Endothelial cell (in vitro differentiated cells): ENCODE data around the gene KCNH4. TPM values are rescaled to one million over a fixed set of nuclear protein-coding genes. Genes with fewer than 3 reads are reported as not detected.

Experiments
- DNase-seq: peaks from one replicate; pipeline ENCODE4 v3.0.0; 2021; ENCODE audit warnings: low spot score
- H3K27ac Mint-ChIP-seq: one replicate; pipeline ENCODE4 v1.8.0; 2021; ENCODE audit warnings: mixed read lengths, inconsistent platforms; ENCODE audit not compliant: unreplicated experiment
- H3K27me3 Mint-ChIP-seq: one replicate; pipeline ENCODE4 v1.8.0; 2021; ENCODE audit warnings: mild to moderate bottlenecking, moderate library complexity, mixed read lengths, inconsistent platforms; ENCODE audit not compliant: unreplicated experiment
- H3K36me3 Mint-ChIP-seq: one replicate; pipeline ENCODE4 v1.8.0; 2021; ENCODE audit warnings: mild to moderate bottlenecking, low read depth, mixed read lengths, inconsistent platforms; ENCODE audit not compliant: unreplicated experiment
- H3K4me1 Mint-ChIP-seq: one replicate; pipeline ENCODE4 v1.8.0; 2021; ENCODE audit warnings: mild to moderate bottlenecking, mixed read lengths, inconsistent platforms; ENCODE audit not compliant: unreplicated experiment
- H3K4me3 Mint-ChIP-seq: one replicate; pipeline ENCODE4 v1.8.0; 2021; ENCODE audit warnings: mild to moderate bottlenecking, mixed read lengths, inconsistent platforms; ENCODE audit not compliant: unreplicated experiment
- H3K9me3 Mint-ChIP-seq: one replicate; pipeline ENCODE4 v1.8.0; 2021; ENCODE audit warnings: mixed read lengths, inconsistent platforms; ENCODE audit not compliant: unreplicated experiment
- total RNA-seq: library from RNA; stranded (reverse); fragmentation: NEBNext Ultra II Directional; extraction: Animal tissue kit (Norgen Biotek cat#: 25700); gene quantifications from one replicate; pipeline ENCODE4 v1.2.1, GENCODE V29; 2021; ENCODE audit not compliant: unreplicated experiment
- TF ChIP-seq, protein P1 (sequence below): fragments of 200-600 bp; sonication (generic); IDR thresholded peaks from one replicate; pipeline ENCODE4 v1.5.0; 2021; ENCODE audit warnings: antibody characterized with exemption; ENCODE audit not compliant: unreplicated experiment

The KCNH4 gene
- total RNA-seq, 1 donor from 2014 or later, result 0.08 TPM

DNA sequence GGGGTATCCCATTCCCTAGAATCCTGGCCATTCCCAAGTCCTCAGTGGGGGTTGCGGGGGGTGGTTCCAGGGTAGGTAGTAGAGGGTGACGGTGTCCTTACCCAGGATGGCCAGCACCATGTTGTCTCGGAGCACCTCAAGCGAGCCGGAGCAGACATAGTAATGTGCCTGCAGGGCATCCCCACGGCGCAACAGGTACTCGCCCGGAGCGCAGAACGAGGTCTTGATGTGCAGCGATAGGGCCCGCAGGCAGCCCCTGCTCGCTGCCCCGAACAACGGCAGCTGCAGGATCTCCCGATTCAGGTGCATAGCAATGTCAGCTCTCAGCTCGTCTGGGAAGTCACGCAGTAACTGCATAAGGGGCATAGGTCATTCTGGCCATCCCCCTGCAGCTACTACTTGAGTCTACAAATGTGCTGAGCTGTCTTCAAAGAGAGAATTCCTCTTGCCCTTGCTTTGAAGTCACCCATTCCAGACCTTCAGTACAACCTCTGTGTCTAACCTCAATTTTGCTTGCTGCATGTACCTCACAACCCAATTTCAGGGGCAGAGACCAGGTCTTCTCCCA is 14.7 kb downstream of the KCNH4 start:
- no peak for DNase-seq
- peaks cover 14% of the 10 kb centered on the region for H3K27me3 Mint-ChIP-seq
- H3K4me1 Mint-ChIP-seq, result peaks cover 8% of the 10 kb centered on the region
- H3K36me3 Mint-ChIP-seq, result no peaks in the 10 kb centered on the region
- H3K27ac Mint-ChIP-seq, result no peak overlapping the region
- H3K4me3 Mint-ChIP-seq, result no peak overlapping the region
- TF ChIP-seq, protein P1, sequence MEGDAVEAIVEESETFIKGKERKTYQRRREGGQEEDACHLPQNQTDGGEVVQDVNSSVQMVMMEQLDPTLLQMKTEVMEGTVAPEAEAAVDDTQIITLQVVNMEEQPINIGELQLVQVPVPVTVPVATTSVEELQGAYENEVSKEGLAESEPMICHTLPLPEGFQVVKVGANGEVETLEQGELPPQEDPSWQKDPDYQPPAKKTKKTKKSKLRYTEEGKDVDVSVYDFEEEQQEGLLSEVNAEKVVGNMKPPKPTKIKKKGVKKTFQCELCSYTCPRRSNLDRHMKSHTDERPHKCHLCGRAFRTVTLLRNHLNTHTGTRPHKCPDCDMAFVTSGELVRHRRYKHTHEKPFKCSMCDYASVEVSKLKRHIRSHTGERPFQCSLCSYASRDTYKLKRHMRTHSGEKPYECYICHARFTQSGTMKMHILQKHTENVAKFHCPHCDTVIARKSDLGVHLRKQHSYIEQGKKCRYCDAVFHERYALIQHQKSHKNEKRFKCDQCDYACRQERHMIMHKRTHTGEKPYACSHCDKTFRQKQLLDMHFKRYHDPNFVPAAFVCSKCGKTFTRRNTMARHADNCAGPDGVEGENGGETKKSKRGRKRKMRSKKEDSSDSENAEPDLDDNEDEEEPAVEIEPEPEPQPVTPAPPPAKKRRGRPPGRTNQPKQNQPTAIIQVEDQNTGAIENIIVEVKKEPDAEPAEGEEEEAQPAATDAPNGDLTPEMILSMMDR, result no peak
- no peaks in the 10 kb centered on the region for H3K9me3 Mint-ChIP-seq

DNA sequence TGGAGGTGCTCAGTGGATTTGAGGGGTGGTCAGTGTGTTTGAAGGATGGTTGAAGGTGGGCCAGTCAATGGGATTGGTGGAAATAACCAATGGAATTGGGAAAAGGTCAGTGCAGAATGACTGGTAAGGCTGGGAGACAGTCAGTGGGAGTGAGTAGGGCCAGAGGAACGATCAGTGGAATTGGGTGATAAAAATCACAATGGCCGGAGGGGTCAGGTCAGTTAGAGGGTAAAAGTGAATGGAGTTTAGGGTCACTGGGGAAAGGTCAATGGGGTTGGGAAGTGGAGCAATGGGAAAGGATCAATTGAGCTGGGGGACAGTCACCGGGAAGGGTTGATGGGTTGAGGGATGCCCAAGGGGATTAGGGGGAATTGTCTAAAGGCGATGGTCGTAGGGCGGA is 15.2 kb downstream of the KCNH4 start:
- no peaks in the 10 kb centered on the region for H3K36me3 Mint-ChIP-seq
- H3K27me3 Mint-ChIP-seq, result peaks cover 13% of the 10 kb centered on the region
- H3K4me1 Mint-ChIP-seq, result peaks cover 9% of the 10 kb centered on the region
- H3K9me3 Mint-ChIP-seq, result no peaks in the 10 kb centered on the region
- DNase-seq, result no peak
- no peak overlapping the region for H3K4me3 Mint-ChIP-seq
- no peak overlapping the region for H3K27ac Mint-ChIP-seq
- TF ChIP-seq, protein P1, result no peak

DNA sequence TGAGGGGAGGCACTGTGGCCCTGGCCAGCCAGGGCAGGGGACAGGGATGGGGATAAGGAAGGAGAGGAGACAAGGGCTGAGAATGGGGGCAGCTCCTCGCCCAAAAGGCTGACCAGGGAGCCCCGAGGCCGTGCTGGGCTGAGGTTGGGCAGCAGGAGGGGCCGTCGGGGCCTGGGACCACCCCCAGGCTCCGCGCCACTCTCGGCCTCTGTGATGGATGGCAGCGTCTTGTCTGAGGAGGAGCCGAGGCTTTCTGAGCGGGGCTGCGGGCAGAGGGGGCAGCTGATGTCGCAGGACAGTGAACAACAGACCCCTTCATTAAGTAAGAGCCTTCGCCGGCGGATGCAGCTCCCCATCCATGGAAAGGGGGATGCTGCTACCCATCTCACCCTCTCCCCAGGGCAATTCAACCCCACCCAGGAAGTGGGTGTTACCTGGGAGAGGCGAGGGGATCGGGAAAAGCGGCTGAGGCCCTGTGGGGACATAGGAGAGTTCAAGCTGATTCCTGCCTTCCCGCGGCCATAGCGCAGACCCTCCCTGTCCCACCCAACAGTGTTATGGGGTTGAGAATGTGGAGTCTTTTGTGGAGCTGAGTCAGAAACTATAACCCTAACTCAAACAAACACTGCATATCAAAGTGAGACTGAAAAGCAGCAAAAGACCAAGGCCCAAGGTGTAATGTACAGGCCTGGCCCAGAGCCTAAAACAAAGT is 17.1 kb downstream of the KCNH4 start:
- DNase-seq, result no peak
- Mint-ChIP-seq H3K36me3 (no peaks in the 10 kb centered on the region), H3K27me3 (peaks cover 13% of the 10 kb centered on the region), H3K4me3 (no peak overlapping the region), H3K27ac (no peak overlapping the region), H3K9me3 (no peaks in the 10 kb centered on the region), H3K4me1 (peaks cover 9% of the 10 kb centered on the region)
- TF ChIP-seq, protein P1, result no peak

DNA sequence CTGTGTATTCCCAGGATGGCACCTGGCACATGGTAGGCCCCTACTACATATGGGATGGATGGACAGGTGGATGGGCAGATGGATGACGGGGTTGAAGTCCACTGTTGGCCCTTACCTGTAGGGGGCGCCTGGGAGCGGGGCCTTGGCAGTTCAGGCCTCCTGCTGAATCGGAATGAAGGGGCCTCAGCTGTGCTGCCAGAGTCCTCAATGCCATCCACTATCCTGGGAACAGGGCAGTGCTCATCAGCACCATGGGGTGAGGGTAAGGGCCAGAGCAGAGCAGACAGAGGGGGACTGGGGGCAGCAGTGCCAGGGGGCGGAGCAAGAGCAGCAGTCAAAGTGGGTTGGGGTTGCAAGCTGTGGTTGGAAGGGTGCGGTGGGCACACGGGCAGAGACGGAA is 17.8 kb downstream of the KCNH4 start:
- Mint-ChIP-seq H3K36me3 (no peaks in the 10 kb centered on the region), H3K27me3 (peaks cover 11% of the 10 kb centered on the region), H3K4me1 (peaks cover 9% of the 10 kb centered on the region), H3K9me3 (no peaks in the 10 kb centered on the region), H3K4me3 (no peak overlapping the region), H3K27ac (no peak overlapping the region)
- peak; percentile 67 for DNase-seq
- TF ChIP-seq, protein P1, result peak; percentile 67

DNA sequence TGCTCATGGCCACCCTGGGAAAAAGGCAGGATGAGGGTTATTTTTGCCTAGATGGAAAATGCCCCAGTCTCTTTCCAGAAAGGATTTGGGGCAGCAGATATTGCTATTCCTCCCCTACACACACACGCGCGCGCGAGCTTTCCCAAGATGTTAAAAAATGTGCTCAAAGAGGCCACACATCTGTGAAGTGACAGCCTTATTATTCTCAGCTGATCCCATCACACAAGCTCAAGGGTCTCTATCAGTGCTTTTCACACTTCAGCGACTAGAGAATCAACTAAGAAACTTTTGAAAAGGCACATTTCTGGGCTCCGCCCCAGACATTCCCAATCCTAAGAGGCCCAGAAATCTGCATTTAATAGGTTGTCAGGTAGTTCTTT is 20.4 kb downstream of the KCNH4 start:
- Mint-ChIP-seq H3K9me3 (no peaks in the 10 kb centered on the region), H3K27me3 (peaks cover 8% of the 10 kb centered on the region), H3K4me1 (peaks cover 14% of the 10 kb centered on the region), H3K36me3 (no peaks in the 10 kb centered on the region), H3K4me3 (no peak overlapping the region), H3K27ac (no peak overlapping the region)
- TF ChIP-seq, protein P1, result no peak
- no peak for DNase-seq
